Activated CD4-positive, CD25-positive, alpha-beta regulatory T cell treated with anti-CD3 and anti-CD28 coated beads, Interleukin-2, amount 50 U/mL, for 72 hours (primary cell): ENCODE results near the gene ADNP.
A peak's percentile ranks its signal among the peaks of the same experiment; 100 is the strongest.
"Not testable (repeated sequence)": the region's sequence is repeated elsewhere in the genome, so short reads cannot be mapped to it uniquely, and the experiment has no call there.

Experiments
- DNase-seq: peaks from one replicate; pipeline ENCODE4 v3.0.0; 2021

Gene ADNP

GRCh38 chr20:50931306-50932015 lies at the start of gene ADNP:
TSS of gene ADNP (minus strand) at chr20:50931437. CDS start at chr20:50903996, 27,441 bp downstream.
- peak; percentile 84 for DNase-seq

- no peak for DNase-seq
Observed at GRCh38 chr20:50980071-50980681, 48.9 kb upstream of the ADNP start.

DNA sequence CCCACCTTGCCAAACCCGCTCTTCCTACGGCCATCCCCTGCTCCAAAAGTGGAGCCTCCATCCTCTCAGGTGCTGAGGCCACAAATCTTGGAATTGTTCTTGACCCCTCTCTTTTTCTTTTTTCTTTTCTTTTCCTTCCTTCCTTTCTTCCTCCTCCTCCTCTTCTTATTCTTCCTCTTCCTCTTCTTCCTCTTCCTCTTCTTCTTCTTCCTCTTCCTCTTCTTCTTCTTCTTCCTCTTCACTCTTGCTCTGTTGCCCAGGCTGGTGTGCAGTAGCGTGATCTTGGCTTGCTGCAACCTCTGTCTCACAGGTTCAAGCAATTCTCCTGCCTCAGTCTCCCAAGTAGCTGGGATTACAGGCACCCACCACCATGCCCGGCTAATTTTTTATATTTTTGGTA lies 47.3 kb upstream of the ADNP start:
- DNase-seq, result not testable (repeated sequence)

GRCh38 chr20:50977066-50978021 lies 46.1 kb upstream of the ADNP start:
- no peak for DNase-seq

GRCh38 chr20:50975701-50976330 lies 44.6 kb upstream of the ADNP start:
- DNase-seq, result no peak

DNA sequence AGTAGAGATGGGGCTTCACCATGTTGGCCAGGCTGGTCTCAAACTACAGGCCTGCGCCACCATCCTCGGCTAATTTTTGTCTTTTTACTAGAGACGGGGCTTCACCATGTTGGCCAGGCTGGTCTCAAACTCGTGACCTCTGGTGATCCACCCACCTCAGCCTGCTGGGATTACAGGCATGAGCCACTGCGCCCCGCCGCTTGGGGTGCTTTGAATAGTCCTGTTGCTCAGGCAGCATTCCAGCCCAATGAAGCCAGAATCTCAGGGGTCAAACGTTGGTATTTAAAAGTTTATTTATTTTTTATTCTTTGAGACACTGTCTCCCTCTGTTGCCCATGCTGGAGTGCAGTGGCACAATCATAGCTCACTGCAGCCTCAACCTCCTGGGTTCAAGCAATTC lies 38.7 kb upstream of the ADNP start:
- DNase-seq, result no peak

DNA sequence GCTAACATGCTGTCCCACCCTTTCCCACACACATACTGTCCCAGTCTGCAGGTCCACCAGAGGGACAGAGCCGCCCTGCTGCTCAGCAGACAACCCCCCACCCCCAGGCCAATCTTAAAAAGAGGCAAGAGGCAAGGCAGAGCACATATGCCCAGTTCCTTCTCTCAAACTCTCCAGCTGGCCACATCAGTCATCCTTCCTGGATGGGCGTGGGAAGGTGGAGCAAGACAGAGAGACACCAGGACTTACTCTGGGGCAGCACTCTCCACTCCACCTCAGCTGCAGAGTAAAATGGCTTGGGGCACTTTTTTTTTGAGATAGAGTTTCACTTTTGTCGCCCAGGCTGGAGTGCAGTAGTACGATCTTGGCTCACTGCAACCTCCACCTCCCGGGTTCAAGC lies 38.2 kb upstream of the ADNP start:
- no peak for DNase-seq

DNA sequence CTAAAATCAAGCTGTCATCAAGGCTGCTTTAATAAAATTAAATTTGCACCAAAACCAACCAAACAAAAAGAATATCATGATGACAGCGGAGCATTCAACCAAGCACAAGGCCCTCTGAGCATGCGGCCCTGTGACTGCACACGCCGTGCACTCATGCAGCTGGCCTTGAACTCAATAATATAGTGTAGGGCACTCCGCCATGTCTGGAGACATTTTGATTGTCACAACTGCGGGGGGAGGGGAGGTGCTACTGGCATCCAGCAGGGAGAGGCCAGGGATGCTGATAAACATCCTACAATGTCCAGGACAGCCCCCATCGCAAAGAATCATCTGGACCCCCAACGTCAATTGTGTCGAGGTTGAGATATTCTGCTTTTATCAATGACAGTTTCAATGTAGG lies 37.1 kb upstream of the ADNP start:
- DNase-seq, result no peak

- no peak for DNase-seq
Observed at GRCh38 chr20:50967586-50967985, 36.3 kb upstream of the ADNP start.

DNA sequence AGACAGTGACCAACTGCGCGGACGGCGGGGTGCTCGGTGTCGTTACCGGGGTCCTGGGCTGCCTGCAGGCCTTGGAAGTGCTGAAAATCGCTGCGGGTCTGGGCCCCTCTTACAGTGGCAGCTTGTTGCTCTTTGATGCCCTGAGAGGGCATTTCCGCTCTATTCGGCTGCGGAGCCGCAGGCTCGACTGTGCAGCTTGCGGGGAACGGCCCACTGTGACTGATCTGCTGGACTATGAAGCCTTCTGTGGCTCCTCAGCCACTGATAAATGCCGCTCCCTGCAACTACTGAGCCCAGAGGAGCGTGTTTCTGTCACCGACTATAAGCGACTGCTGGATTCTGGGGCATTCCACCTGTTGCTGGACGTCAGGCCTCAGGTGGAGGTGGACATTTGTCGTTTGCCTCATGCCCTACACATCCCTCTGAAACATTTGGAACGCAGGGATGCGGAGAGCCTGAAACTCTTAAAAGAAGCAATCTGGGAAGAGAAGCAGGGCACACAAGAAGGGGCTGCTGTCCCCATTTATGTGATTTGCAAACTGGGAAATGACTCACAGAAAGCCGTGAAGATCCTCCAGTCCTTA lies 28.4 kb upstream of the ADNP start:
- no peak for DNase-seq

DNA sequence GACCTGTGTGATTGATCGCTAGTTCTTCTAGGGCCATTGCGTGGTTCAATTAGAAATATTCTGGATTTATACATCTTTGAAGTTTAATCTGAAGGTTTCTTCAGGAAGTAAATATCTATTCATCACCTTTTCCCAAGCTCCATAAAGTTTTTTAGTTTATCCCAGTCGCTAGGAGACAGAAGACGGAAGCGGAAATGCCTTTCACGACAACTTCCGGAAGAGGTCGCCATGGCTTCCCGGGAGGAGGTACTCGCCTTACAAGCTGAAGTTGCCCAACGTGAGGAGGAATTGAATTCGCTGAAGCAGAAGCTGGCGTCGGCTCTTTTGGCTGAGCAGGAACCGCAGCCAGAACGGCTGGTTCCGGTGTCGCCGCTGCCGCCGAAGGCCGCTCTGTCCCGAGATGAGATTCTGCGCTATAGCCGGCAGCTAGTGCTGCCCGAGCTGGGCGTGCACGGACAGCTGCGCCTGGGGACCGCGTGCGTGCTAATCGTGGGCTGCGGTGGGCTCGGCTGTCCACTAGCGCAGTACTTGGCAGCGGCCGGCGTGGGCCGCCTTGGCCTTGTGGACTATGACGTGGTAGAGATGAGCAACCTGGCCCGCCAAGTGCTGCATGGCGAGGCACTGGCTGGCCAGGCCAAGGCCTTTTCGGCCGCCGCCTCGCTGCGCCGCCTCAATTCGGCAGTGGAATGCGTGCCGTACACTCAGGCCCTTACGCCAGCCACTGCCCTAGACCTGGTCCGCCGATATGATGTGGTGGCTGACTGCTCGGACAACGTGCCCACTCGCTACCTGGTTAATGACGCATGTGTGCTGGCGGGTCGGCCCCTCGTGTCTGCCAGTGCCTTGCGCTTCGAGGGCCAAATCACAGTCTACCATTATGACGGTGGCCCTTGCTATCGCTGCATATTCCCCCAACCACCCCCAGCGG lies 27.6 kb upstream of the ADNP start, which contains the start of gene MOCS3:
TSS of gene MOCS3 (plus strand) at position 204 of the 928 bp plus-strand sequence. CDS start at position 229, 25 bp downstream.
- DNase-seq, result peak; percentile 75

DNA sequence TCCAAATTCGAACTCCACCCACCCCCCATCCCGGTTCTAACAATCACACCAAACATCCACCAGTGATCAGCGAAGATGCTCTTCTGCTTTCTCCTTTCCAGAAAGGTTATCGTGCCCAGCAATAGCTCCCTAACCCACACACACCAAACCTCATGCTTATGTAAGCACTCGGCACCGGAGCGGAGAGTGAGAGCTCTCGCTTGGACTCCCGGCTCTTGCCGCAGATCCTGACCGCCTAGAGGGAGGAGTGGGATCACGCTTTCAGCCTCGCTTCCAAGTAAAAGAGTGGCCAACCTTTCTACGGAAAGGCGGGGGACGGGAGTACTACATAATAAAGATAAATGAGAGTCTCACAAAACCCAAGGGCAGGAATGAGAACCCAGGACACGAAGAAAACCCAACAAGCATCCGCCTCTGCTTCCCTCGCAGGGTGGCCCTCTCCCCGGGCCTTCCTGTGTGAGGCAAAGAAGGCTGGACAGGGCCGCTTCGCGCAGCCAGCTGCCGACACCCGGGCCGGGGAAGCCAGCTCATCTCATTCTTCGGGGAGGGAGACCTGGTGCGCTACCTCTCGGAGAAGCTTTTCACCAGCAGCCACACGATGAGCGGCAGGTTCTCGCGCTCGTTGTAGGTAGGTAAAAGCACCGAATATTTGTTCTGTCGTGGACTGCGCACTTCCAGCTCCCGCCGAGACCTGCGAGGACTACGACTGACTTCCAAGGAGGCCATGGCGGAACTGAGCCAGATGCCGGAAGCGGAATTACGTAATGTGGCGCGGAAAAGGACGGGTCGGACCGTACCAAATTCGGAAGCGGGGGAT lies 26.8 kb upstream of the ADNP start, which contains the start of gene DPM1:
TSS of gene DPM1 (minus strand) at position 735 of the 817 bp plus-strand sequence. CDS start at position 726, 9 bp downstream.
- peak; percentile 85 for DNase-seq

GRCh38 chr20:50957276-50957675 lies 26.0 kb upstream of the ADNP start:
- no peak for DNase-seq

- DNase-seq, result no peak
Observed at GRCh38 chr20:50953821-50954220, 22.6 kb upstream of the ADNP start.

- no peak for DNase-seq
Observed at GRCh38 chr20:50953196-50953595, 22.0 kb upstream of the ADNP start.

- DNase-seq, result no peak
Observed at GRCh38 chr20:50948132-50948785, 17.0 kb upstream of the ADNP start.

- DNase-seq, result no peak
Observed at GRCh38 chr20:50943069-50943468, 11.8 kb upstream of the ADNP start.

GRCh38 chr20:50933589-50933988 lies 2.4 kb upstream of the ADNP start:
- DNase-seq, result no peak

GRCh38 chr20:50932691-50933280 lies 1.5 kb upstream of the ADNP start:
- no peak for DNase-seq
